PFSK-1 (cell line): ENCODE results near the gene KRT12.

Experiments
- POLR2AphosphoS5 ChIP-seq: IDR thresholded peaks from 2 replicates; pipeline ENCODE4 v1.6.1; 2012; ENCODE audit warnings: low read depth, mild to moderate bottlenecking, control low read depth, low read length, moderate library complexity
- SIN3A ChIP-seq: IDR thresholded peaks from 2 replicates; pipeline ENCODE4 v1.6.1; 2012; ENCODE audit warnings: mild to moderate bottlenecking, low read length, moderate library complexity, borderline replicate concordance; ENCODE audit not compliant: insufficient read depth
- TAF1 ChIP-seq: IDR thresholded peaks from 2 replicates; pipeline ENCODE4 v1.6.1; 2012; ENCODE audit warnings: low read length, control low read depth, borderline replicate concordance; ENCODE audit not compliant: insufficient read depth

DNA sequence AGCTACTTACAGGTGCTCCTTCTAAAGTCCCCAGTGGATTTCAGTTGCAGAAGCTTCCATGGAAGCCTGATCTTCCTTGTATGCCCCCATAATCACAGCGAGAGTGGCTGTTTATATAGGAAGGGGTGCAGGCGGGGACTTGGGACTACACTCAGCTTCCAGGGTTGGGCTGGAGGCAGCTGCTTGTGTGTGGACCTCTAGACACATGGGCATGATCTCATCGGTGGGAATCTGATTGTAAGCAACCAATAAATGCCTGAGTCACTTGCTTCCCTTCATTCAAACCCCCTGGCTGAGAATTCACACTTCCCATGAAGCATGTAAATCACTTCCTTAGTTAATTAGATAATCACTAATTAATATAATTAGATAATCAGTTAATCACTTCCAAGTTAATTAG is 19.1 kb upstream of the KRT12 start:
- no peak for TF ChIP-seq POLR2AphosphoS5
- TF ChIP-seq SIN3A = no peak
- no peak for TF ChIP-seq TAF1
